Measurements from ENCODE around the gene BAHCC1. TPM values are rescaled to one million over a fixed set of nuclear protein-coding genes. Genes with fewer than 3 reads are reported as not detected.

Gene BAHCC1
- total RNA-seq, 1 experiment from 2014 or later = 3.1 TPM

GRCh38 chr17:81390873-81391255 is 4.4 kb upstream of the BAHCC1 start:
- no peaks in the 10 kb centered on the region for H4K20me1 ChIP-seq (ENCODE audit: control insufficient read depth, insufficient read depth, insufficient read length)
- H3K23me2 ChIP-seq (ENCODE audit: insufficient read length, low read depth, low read length, poor library complexity, severe bottlenecking) = peaks cover 24% of the 10 kb centered on the region
- no peak overlapping the region for H2AK5ac ChIP-seq (ENCODE audit: insufficient read length, low read length)
- no CpG with 5 or more reads among the region's 13 CpGs for WGBS (ENCODE audit: extremely low coverage, insufficient read length, low lambda C conversion rate)
- no peak overlapping the region for H3K14ac ChIP-seq (ENCODE audit: insufficient read depth, low read length)
- Mint-ChIP-seq H3K27ac (no peak overlapping the region), H3K4me1 (peaks cover 20 to 61% of the 10 kb centered on the region in 2 experiments), H3K4me3 (no peak overlapping the region; a peak in 1 of 5 replicates), H3K36me3 (ENCODE audit: insufficient read depth in 1 of 3, low read depth in 3 of 3) (peaks cover 0 to 5% (median 4%) of the 10 kb centered on the region in 3 experiments; a peak in 3 of 7 replicates), H3K27me3 (ENCODE audit: low read depth) (peaks cover 73% of the 10 kb centered on the region), H3K9me3 (peaks cover 0 to 3% of the 10 kb centered on the region in 2 experiments; a peak in 1 of 5 replicates)
- H2BK20ac ChIP-seq (ENCODE audit: low read depth, low read length, poor library complexity, severe bottlenecking) = no peak overlapping the region
- H3K27ac ChIP-seq (ENCODE audit: insufficient read length, low read depth, low read length) = no peak overlapping the region
- no peak overlapping the region for H2BK12ac ChIP-seq (ENCODE audit: insufficient read length, low read depth, low read length)
- H3K56ac ChIP-seq (ENCODE audit: insufficient read length, low read depth, low read length) = no peak overlapping the region
- H2BK5ac ChIP-seq (ENCODE audit: insufficient read length, low read length) = no peak overlapping the region
- no peaks in the 10 kb centered on the region for H3K4me1 ChIP-seq (ENCODE audit: insufficient read depth, low read length)
- no peak overlapping the region for H4K8ac ChIP-seq (replicated peaks; ENCODE audit: insufficient read length, low read depth, low read length)
- no peak overlapping the region for H3K9ac ChIP-seq (ENCODE audit: extremely low read depth, insufficient read length, low read length)
- no peak overlapping the region for H2AFZ ChIP-seq (ENCODE audit: low read length)
- H3K79me2 ChIP-seq (ENCODE audit: insufficient read depth, low read length) = no peaks in the 10 kb centered on the region
- peaks cover 66% of the 10 kb centered on the region for H3K27me3 ChIP-seq (ENCODE audit: insufficient read depth, low read length)
- TF ChIP-seq, protein P1, sequence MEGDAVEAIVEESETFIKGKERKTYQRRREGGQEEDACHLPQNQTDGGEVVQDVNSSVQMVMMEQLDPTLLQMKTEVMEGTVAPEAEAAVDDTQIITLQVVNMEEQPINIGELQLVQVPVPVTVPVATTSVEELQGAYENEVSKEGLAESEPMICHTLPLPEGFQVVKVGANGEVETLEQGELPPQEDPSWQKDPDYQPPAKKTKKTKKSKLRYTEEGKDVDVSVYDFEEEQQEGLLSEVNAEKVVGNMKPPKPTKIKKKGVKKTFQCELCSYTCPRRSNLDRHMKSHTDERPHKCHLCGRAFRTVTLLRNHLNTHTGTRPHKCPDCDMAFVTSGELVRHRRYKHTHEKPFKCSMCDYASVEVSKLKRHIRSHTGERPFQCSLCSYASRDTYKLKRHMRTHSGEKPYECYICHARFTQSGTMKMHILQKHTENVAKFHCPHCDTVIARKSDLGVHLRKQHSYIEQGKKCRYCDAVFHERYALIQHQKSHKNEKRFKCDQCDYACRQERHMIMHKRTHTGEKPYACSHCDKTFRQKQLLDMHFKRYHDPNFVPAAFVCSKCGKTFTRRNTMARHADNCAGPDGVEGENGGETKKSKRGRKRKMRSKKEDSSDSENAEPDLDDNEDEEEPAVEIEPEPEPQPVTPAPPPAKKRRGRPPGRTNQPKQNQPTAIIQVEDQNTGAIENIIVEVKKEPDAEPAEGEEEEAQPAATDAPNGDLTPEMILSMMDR (conservative IDR thresholded peaks at IDR 0.05) = no peak
- H4K91ac ChIP-seq (ENCODE audit: insufficient read length, low read depth, low read length) = no peak overlapping the region
- DNase-seq = no peak
- H3K18ac ChIP-seq (ENCODE audit: insufficient read length, low read depth, low read length) = no peak overlapping the region
- no peak overlapping the region for H2BK15ac ChIP-seq (ENCODE audit: low read depth, low read length)
- no peak overlapping the region for H4K5ac ChIP-seq (ENCODE audit: insufficient read length, low read depth, low read length)
- no peak overlapping the region for H3K23ac ChIP-seq (ENCODE audit: insufficient read length, low read depth, low read length)
- H3K4ac ChIP-seq (ENCODE audit: low read depth, low read length) = no peak overlapping the region
- H2BK120ac ChIP-seq (ENCODE audit: low read depth, low read length, poor library complexity, severe bottlenecking) = no peak overlapping the region
- no peaks in the 10 kb centered on the region for H3K79me1 ChIP-seq (ENCODE audit: insufficient read depth, low read depth, low read length, poor library complexity, severe bottlenecking)
- H3K4me2 ChIP-seq (ENCODE audit: insufficient read depth, insufficient read length, low read length) = no peak overlapping the region
- H3T11ph ChIP-seq (ENCODE audit: low read length) = no peak overlapping the region
- H3K9me3 ChIP-seq (ENCODE audit: control insufficient read depth, low read depth, low read length) = no peaks in the 10 kb centered on the region
